H1 (cell line): ENCODE data around the gene RPL26. TPM values are rescaled to one million over a fixed set of nuclear protein-coding genes. Genes with fewer than 3 reads are reported as not detected.

Experiments used
- CBX5 ChIP-seq: fragments of 300-800, 300-1000 bp; sonication (generic); IDR thresholded peaks from 2 replicates; pipeline ENCODE4 v1.7.1; 2016; ENCODE audit warnings: antibody characterized with exemption, low read length, low read depth
- CHD1 ChIP-seq: IDR thresholded peaks from 2 replicates; pipeline ENCODE4 v1.6.1; 2012; ENCODE audit warnings: low read depth, low read length, improper control_type of control experiment
- FOSL1 ChIP-seq: IDR thresholded peaks from 2 replicates; pipeline ENCODE4 v1.6.1; 2011; ENCODE audit warnings: mild to moderate bottlenecking, low read depth, low read length, moderate library complexity; ENCODE audit not compliant: insufficient read depth
- MAFK ChIP-seq: IDR thresholded peaks from 2 replicates; pipeline ENCODE4 v1.6.1; 2012; ENCODE audit warnings: low read depth, mild to moderate bottlenecking, improper control_type of control experiment, low read length
- NANOG ChIP-seq: IDR thresholded peaks from 2 replicates; pipeline ENCODE4 v1.6.1; 2011; ENCODE audit warnings: low read length, low read depth, mild to moderate bottlenecking, inconsistent platforms; ENCODE audit not compliant: insufficient read depth, poor library complexity, severe bottlenecking
- POLR2AphosphoS5 ChIP-seq: IDR thresholded peaks from 2 replicates; pipeline ENCODE4 v1.6.1; 2011; ENCODE audit warnings: low read depth, low read length
- RFX5 ChIP-seq: IDR thresholded peaks from 2 replicates; pipeline ENCODE4 v1.6.1; 2011; ENCODE audit warnings: low read depth, low read length, improper control_type of control experiment, borderline replicate concordance
- SIX5 ChIP-seq: IDR thresholded peaks from 2 replicates; pipeline ENCODE4 v1.6.1; 2011; ENCODE audit warnings: mild to moderate bottlenecking, low read depth, low read length
- SRF ChIP-seq: IDR thresholded peaks from 2 replicates; pipeline ENCODE4 v1.6.1; 2011; ENCODE audit warnings: mild to moderate bottlenecking, low read depth, low read length, moderate library complexity
- TBP ChIP-seq: IDR thresholded peaks from 2 replicates; pipeline ENCODE4 v1.6.1; 2011; ENCODE audit warnings: low read depth, low read length, improper control_type of control experiment
- polyA plus RNA-seq, 7 experiments: library from polyadenylated mRNA; depleted of rRNA in 3 of 7; stranded (reverse) in 5 of 7; unstranded in 2 of 7; fragments of >200 nt in 5 of 7; fragments of 200-250 nt in 2 of 7; gene quantifications; 1 replicate in 5 of 7; 2 replicates in 1 of 7; 4 replicates in 1 of 7; pipeline versions ENCODE4 v1.2.1 to v1.2.3, GENCODE V29; 2011 to 2013; ENCODE audit warnings: missing spikeins in 2 of 7, mixed read lengths in 2 of 7
- total RNA-seq: library from RNA; stranded (reverse); fragmentation: NEBNext Ultra II Directional; extraction: Animal tissue kit (Norgen Biotek cat#: 25700); gene quantifications from 2 replicates; pipeline ENCODE4 v1.2.1, GENCODE V29; 2021
- TF ChIP-seq, protein P1 (sequence below): fragments of 300-600 bp; sonication (generic); IDR thresholded peaks from 2 replicates; pipeline ENCODE4 v1.7.1; 2012; ENCODE audit warnings: low read length, moderate library complexity, mild to moderate bottlenecking, inconsistent platforms; ENCODE audit not compliant: insufficient replicate concordance
- TF ChIP-seq, protein P2 (sequence below): IDR thresholded peaks from 2 replicates; pipeline ENCODE4 v1.6.1; 2011; ENCODE audit warnings: low read length, improper control_type of control experiment

Gene RPL26
- total and polyA plus RNA-seq, 2 of the 8 experiments (the other 6 are each of a cell fraction or from before 2014, with no cell fraction given): 1,963 to 2,554 TPM

DNA sequence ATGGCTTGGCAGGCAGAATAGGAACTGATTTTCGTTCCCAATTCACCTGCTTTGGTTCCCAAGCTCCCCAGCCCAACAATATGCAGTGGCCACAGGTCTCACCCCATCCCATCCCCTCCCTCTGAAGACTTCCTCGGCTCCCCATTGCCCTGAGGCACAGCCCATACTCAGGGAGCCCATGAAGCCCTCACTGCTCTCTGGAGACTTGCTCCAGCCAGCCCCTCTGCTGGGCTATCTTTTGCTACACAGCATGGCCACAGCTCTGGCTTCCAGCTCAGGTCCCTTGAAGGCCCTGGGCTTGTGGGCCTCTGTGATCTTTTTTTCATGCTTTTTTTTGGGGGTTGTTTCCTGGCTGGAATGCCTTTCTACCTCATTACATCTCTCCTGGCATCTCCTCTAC is 23.2 kb upstream of the RPL26 start (continued):
- TF ChIP-seq, protein P1, sequence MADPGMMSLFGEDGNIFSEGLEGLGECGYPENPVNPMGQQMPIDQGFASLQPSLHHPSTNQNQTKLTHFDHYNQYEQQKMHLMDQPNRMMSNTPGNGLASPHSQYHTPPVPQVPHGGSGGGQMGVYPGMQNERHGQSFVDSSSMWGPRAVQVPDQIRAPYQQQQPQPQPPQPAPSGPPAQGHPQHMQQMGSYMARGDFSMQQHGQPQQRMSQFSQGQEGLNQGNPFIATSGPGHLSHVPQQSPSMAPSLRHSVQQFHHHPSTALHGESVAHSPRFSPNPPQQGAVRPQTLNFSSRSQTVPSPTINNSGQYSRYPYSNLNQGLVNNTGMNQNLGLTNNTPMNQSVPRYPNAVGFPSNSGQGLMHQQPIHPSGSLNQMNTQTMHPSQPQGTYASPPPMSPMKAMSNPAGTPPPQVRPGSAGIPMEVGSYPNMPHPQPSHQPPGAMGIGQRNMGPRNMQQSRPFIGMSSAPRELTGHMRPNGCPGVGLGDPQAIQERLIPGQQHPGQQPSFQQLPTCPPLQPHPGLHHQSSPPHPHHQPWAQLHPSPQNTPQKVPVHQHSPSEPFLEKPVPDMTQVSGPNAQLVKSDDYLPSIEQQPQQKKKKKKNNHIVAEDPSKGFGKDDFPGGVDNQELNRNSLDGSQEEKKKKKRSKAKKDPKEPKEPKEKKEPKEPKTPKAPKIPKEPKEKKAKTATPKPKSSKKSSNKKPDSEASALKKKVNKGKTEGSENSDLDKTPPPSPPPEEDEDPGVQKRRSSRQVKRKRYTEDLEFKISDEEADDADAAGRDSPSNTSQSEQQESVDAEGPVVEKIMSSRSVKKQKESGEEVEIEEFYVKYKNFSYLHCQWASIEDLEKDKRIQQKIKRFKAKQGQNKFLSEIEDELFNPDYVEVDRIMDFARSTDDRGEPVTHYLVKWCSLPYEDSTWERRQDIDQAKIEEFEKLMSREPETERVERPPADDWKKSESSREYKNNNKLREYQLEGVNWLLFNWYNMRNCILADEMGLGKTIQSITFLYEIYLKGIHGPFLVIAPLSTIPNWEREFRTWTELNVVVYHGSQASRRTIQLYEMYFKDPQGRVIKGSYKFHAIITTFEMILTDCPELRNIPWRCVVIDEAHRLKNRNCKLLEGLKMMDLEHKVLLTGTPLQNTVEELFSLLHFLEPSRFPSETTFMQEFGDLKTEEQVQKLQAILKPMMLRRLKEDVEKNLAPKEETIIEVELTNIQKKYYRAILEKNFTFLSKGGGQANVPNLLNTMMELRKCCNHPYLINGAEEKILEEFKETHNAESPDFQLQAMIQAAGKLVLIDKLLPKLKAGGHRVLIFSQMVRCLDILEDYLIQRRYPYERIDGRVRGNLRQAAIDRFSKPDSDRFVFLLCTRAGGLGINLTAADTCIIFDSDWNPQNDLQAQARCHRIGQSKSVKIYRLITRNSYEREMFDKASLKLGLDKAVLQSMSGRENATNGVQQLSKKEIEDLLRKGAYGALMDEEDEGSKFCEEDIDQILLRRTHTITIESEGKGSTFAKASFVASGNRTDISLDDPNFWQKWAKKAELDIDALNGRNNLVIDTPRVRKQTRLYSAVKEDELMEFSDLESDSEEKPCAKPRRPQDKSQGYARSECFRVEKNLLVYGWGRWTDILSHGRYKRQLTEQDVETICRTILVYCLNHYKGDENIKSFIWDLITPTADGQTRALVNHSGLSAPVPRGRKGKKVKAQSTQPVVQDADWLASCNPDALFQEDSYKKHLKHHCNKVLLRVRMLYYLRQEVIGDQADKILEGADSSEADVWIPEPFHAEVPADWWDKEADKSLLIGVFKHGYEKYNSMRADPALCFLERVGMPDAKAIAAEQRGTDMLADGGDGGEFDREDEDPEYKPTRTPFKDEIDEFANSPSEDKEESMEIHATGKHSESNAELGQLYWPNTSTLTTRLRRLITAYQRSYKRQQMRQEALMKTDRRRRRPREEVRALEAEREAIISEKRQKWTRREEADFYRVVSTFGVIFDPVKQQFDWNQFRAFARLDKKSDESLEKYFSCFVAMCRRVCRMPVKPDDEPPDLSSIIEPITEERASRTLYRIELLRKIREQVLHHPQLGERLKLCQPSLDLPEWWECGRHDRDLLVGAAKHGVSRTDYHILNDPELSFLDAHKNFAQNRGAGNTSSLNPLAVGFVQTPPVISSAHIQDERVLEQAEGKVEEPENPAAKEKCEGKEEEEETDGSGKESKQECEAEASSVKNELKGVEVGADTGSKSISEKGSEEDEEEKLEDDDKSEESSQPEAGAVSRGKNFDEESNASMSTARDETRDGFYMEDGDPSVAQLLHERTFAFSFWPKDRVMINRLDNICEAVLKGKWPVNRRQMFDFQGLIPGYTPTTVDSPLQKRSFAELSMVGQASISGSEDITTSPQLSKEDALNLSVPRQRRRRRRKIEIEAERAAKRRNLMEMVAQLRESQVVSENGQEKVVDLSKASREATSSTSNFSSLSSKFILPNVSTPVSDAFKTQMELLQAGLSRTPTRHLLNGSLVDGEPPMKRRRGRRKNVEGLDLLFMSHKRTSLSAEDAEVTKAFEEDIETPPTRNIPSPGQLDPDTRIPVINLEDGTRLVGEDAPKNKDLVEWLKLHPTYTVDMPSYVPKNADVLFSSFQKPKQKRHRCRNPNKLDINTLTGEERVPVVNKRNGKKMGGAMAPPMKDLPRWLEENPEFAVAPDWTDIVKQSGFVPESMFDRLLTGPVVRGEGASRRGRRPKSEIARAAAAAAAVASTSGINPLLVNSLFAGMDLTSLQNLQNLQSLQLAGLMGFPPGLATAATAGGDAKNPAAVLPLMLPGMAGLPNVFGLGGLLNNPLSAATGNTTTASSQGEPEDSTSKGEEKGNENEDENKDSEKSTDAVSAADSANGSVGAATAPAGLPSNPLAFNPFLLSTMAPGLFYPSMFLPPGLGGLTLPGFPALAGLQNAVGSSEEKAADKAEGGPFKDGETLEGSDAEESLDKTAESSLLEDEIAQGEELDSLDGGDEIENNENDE: no peak
- TF ChIP-seq MAFK (no peak), CBX5 (no peak), RFX5 (no peak), POLR2AphosphoS5 (no peak), FOSL1 (no peak), TBP (no peak), SIX5 (no peak), NANOG (no peak), CHD1 (no peak), SRF (no peak)
- TF ChIP-seq, protein P2, sequence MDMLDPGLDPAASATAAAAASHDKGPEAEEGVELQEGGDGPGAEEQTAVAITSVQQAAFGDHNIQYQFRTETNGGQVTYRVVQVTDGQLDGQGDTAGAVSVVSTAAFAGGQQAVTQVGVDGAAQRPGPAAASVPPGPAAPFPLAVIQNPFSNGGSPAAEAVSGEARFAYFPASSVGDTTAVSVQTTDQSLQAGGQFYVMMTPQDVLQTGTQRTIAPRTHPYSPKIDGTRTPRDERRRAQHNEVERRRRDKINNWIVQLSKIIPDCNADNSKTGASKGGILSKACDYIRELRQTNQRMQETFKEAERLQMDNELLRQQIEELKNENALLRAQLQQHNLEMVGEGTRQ: no peak
